Activated CD4-positive, CD25-positive, alpha-beta regulatory T cell (primary cell): ENCODE measurements around the gene FTO.

ENCODE experiments used
- DNase-seq, 4 experiments: peaks; one replicate each; lab custom pipeline; 2025; lab: John Stamatoyannopoulos, UW

FTO gene

GRCh38 chr16:53784291-53784690 lies 80.3 kb downstream of the FTO start:
- no peak for DNase-seq

GRCh38 chr16:53785044-53785443 lies 81.1 kb downstream of the FTO start:
- no peak for DNase-seq

GRCh38 chr16:53785916-53786315 lies 82.0 kb downstream of the FTO start:
- DNase-seq, result no peak

GRCh38 chr16:53787423-53787822 lies 83.5 kb downstream of the FTO start:
- DNase-seq, result no peak

- no peak for DNase-seq
Measured at GRCh38 chr16:53789137-53789536, 85.2 kb downstream of the FTO start.

GRCh38 chr16:53792161-53792951 lies 88.4 kb downstream of the FTO start:
- no peak for DNase-seq

- DNase-seq, result no peak
Measured at GRCh38 chr16:53803451-53803850, 99.5 kb downstream of the FTO start.

- no peak for DNase-seq
Measured at GRCh38 chr16:53803998-53804397, 100.0 kb downstream of the FTO start.

- no peak for DNase-seq
Measured at GRCh38 chr16:53804467-53804866, 100.5 kb downstream of the FTO start.

- DNase-seq, result no peak
Measured at GRCh38 chr16:53805113-53805512, 101.2 kb downstream of the FTO start.

GRCh38 chr16:53805752-53806151 lies 101.8 kb downstream of the FTO start:
- no peak for DNase-seq

- no peak for DNase-seq
Measured at GRCh38 chr16:53809088-53809932, 105.4 kb downstream of the FTO start.

GRCh38 chr16:53812914-53813313 lies 109.0 kb downstream of the FTO start:
- DNase-seq, result no peak

- DNase-seq, result no peak
Measured at GRCh38 chr16:53814801-53815200, 110.8 kb downstream of the FTO start.

- no peak for DNase-seq
Measured at GRCh38 chr16:53816211-53816836, 112.4 kb downstream of the FTO start.

- DNase-seq, result no peak
Measured at GRCh38 chr16:53817117-53817755, 113.3 kb downstream of the FTO start.

GRCh38 chr16:53817812-53818550 lies 114.0 kb downstream of the FTO start:
- no peak for DNase-seq

GRCh38 chr16:53821487-53821886 lies 117.5 kb downstream of the FTO start:
- DNase-seq, result no peak

- DNase-seq, result no peak
Measured at GRCh38 chr16:53821957-53822625, 118.1 kb downstream of the FTO start.

- DNase-seq, result no peak
Measured at GRCh38 chr16:53822936-53823529, 119.1 kb downstream of the FTO start.

GRCh38 chr16:53826658-53827057 lies 122.7 kb downstream of the FTO start:
- DNase-seq, result no peak
